DOHH2 (cell line): ENCODE results near the gene ANKRD34B.

Source experiments
- H3F3A ChIP-seq: fragments of 200-600 bp; sonication (generic), shearing (Covaris generic); 2 replicates; pipeline ENCODE4 v1.6.0; 2016; ENCODE audit warnings: antibody characterized with exemption, mild to moderate bottlenecking; ENCODE audit not compliant: control insufficient read depth, insufficient read depth
- H3K27ac ChIP-seq: fragments of 200-600 bp; sonication (generic); 2 replicates; pipeline ENCODE4 v1.5.1; 2014; ENCODE audit warnings: low read depth, mild to moderate bottlenecking, low read length, moderate library complexity
- H3K27me3 ChIP-seq: fragments of 200-600 bp; sonication (generic); 2 replicates; pipeline ENCODE4 v1.6.1; 2014; ENCODE audit warnings: mild to moderate bottlenecking, low read length, mixed read lengths; ENCODE audit not compliant: control insufficient read depth
- H3K36me3 ChIP-seq: fragments of 200-600 bp; sonication (generic); 2 replicates; pipeline ENCODE4 v1.6.1; 2014; ENCODE audit warnings: mild to moderate bottlenecking, low read length, moderate library complexity, mixed read lengths; ENCODE audit not compliant: control insufficient read depth
- H3K4me1 ChIP-seq: fragments of 200-600 bp; sonication (generic); 2 replicates; pipeline ENCODE4 v1.6.1; 2014; ENCODE audit warnings: mild to moderate bottlenecking, low read length, mixed read lengths; ENCODE audit not compliant: control insufficient read depth
- H3K4me2 ChIP-seq: fragments of 200-600 bp; sonication (generic); 2 replicates; pipeline ENCODE4 v1.6.0; 2014; ENCODE audit warnings: mild to moderate bottlenecking, low read length, moderate library complexity
- H3K4me3 ChIP-seq: fragments of 200-600 bp; sonication (generic); 2 replicates; pipeline ENCODE4 v1.5.1; 2014; ENCODE audit warnings: mild to moderate bottlenecking, low read length, mixed read lengths
- H3K79me2 ChIP-seq: fragments of 200-600 bp; sonication (generic); 2 replicates; pipeline ENCODE4 v1.6.1; 2014; ENCODE audit warnings: mild to moderate bottlenecking, low read length, mixed read lengths; ENCODE audit not compliant: control insufficient read depth
- H3K9me2 ChIP-seq: fragments of 200-600 bp; sonication (generic); replicated peaks from 2 replicates; pipeline ENCODE4 v1.6.1; 2014; ENCODE audit warnings: mild to moderate bottlenecking, low read length, mixed read lengths; ENCODE audit not compliant: control insufficient read depth
- H3K9me3 ChIP-seq: fragments of 200-600 bp; sonication (generic); 2 replicates; pipeline ENCODE4 v1.6.1; 2014; ENCODE audit warnings: antibody characterized with exemption, low read length, mixed read lengths; ENCODE audit not compliant: control insufficient read depth, insufficient read depth
- H4K20me1 ChIP-seq: fragments of 200-600 bp; sonication (generic); 2 replicates; pipeline ENCODE4 v1.6.0; 2014; ENCODE audit warnings: low read depth, mild to moderate bottlenecking, antibody characterized with exemption, low read length, moderate library complexity; ENCODE audit not compliant: control insufficient read depth, insufficient read depth
- CTCF ChIP-seq: fragments of 200-600 bp; sonication (generic); IDR thresholded peaks from one replicate; pipeline ENCODE4 v1.5.1; 2014; ENCODE audit warnings: antibody characterized with exemption, mild to moderate bottlenecking, low read depth, low read length; ENCODE audit not compliant: poor library complexity, severe bottlenecking
- EZH2phosphoT487 ChIP-seq: fragments of 200-600 bp; sonication (generic); IDR thresholded peaks from 2 replicates; pipeline ENCODE4 v1.6.1; 2017; ENCODE audit warnings: borderline replicate concordance, mild to moderate bottlenecking, antibody characterized with exemption, low read length, moderate library complexity, mixed read lengths

The ANKRD34B gene

GRCh38 chr5:80607832-80608231 is 37.8 kb upstream of the ANKRD34B start:
- H3K4me3 ChIP-seq, result no peak overlapping the region
- no peaks in the 10 kb centered on the region for H3K9me3 ChIP-seq
- H3K9me2 ChIP-seq, result no peaks in the 10 kb centered on the region
- no peak overlapping the region for H3K27ac ChIP-seq
- H3K36me3 ChIP-seq, result no peaks in the 10 kb centered on the region
- TF ChIP-seq EZH2phosphoT487, result no peak
- TF ChIP-seq CTCF, result no peak
- H3K4me1 ChIP-seq, result 0 out of 2 replicates have a peak, but pooled peaks cover 5% of the 10 kb centered on the region
- H3F3A ChIP-seq, result no peaks in the 10 kb centered on the region
- H3K4me2 ChIP-seq, result no peak overlapping the region
- no peaks in the 10 kb centered on the region for H3K79me2 ChIP-seq
- no peaks in the 10 kb centered on the region for H3K27me3 ChIP-seq
- no peaks in the 10 kb centered on the region for H4K20me1 ChIP-seq

- Histone ChIP-seq H3K9me2 (no peaks in the 10 kb centered on the region), H3F3A (no peaks in the 10 kb centered on the region), H4K20me1 (no peaks in the 10 kb centered on the region), H3K4me2 (no peak overlapping the region), H3K9me3 (no peaks in the 10 kb centered on the region), H3K79me2 (no peaks in the 10 kb centered on the region), H3K27me3 (no peaks in the 10 kb centered on the region), H3K4me3 (no peak overlapping the region), H3K36me3 (no peaks in the 10 kb centered on the region), H3K27ac (no peak overlapping the region), H3K4me1 (0 out of 2 replicates have a peak, but pooled peaks cover 5% of the 10 kb centered on the region)
- TF ChIP-seq EZH2phosphoT487, result no peak
Observed at GRCh38 chr5:80607343-80607742, 37.3 kb upstream of the ANKRD34B start.

GRCh38 chr5:80600943-80601693 is 31.0 kb upstream of the ANKRD34B start:
- Histone ChIP-seq H3K27ac (no peak overlapping the region), H3K27me3 (no peaks in the 10 kb centered on the region), H3K9me2 (no peaks in the 10 kb centered on the region), H3K79me2 (no peaks in the 10 kb centered on the region), H3K4me3 (no peak overlapping the region), H3F3A (no peaks in the 10 kb centered on the region), H3K4me2 (no peak overlapping the region), H3K4me1 (no peaks in the 10 kb centered on the region), H4K20me1 (no peaks in the 10 kb centered on the region), H3K36me3 (no peaks in the 10 kb centered on the region), H3K9me3 (no peaks in the 10 kb centered on the region)
- no peak for TF ChIP-seq CTCF
- no peak for TF ChIP-seq EZH2phosphoT487

- Histone ChIP-seq H3K4me1 (no peaks in the 10 kb centered on the region), H3K9me3 (no peaks in the 10 kb centered on the region), H4K20me1 (no peaks in the 10 kb centered on the region), H3K9me2 (no peaks in the 10 kb centered on the region), H3K36me3 (no peaks in the 10 kb centered on the region), H3K27ac (no peak overlapping the region), H3K4me2 (no peak overlapping the region), H3K79me2 (no peaks in the 10 kb centered on the region), H3K27me3 (no peaks in the 10 kb centered on the region), H3K4me3 (no peak overlapping the region), H3F3A (no peaks in the 10 kb centered on the region)
- no peak for TF ChIP-seq EZH2phosphoT487
- TF ChIP-seq CTCF, result no peak
Observed at GRCh38 chr5:80597500-80597899, 27.4 kb upstream of the ANKRD34B start.
